ENCODE measurements around the gene DNAH10.

Gene DNAH10

DNA sequence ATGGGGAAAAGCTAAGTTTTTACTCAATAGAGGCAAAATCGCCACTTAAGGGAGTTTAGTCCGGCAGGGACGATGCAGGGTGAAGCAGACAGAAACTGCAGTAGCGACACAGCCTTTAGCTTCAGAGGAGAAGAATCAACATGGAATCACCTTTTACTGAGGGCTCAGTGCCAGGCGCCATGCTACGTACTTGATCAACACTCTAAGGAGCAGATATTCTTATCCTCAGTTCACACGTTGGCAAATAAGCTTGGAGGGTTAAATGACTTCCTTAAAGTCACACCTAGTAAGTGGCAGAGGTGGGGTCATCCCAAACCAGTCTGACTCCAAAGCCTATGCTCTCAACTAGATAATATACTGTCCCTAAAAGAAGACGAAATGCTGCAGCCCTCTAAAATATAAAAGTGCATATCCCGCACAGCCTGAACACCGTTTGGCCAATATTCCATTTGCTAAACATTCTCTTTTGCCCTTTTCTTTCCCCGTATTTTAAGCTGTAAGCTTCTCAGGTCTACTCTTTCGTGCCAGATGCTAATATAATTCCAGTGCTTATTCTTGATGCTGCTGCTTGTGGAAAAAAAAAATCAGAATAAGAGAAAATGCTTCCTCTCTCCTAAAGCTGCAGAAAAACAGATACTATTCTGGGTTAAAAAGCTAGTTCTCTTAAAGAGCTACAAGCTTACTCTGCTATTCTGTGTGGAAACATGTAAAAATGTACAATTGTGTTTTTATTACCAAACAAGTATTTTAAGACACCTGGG, 199.7 kb downstream of the DNAH10 start:
- TF ChIP-seq, protein P1, sequence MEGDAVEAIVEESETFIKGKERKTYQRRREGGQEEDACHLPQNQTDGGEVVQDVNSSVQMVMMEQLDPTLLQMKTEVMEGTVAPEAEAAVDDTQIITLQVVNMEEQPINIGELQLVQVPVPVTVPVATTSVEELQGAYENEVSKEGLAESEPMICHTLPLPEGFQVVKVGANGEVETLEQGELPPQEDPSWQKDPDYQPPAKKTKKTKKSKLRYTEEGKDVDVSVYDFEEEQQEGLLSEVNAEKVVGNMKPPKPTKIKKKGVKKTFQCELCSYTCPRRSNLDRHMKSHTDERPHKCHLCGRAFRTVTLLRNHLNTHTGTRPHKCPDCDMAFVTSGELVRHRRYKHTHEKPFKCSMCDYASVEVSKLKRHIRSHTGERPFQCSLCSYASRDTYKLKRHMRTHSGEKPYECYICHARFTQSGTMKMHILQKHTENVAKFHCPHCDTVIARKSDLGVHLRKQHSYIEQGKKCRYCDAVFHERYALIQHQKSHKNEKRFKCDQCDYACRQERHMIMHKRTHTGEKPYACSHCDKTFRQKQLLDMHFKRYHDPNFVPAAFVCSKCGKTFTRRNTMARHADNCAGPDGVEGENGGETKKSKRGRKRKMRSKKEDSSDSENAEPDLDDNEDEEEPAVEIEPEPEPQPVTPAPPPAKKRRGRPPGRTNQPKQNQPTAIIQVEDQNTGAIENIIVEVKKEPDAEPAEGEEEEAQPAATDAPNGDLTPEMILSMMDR (IDR thresholded peaks at IDR 0.05; ENCODE audit: low read depth, low read length) = no peak
- no peak for DNase-seq (ENCODE audit: extremely low read depth, low read depth)

DNA sequence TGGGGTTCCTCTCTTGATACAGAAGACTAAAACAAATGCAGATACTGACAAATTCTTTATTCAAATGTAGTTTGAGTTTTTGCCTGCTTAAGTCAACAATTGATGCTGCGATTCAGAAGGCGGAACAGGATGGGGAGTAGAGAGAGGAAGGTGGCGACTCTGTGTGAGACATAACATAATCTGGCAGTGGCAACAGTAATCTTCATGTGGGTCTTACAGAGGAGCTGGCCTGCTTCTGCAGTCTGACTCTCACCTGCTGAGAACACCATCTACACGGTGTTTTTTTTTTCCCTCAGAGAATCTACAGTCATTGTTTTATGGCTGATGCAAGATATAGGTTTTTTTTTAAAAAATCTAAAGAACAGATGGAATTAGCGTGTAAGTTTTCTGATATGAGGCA, 200.4 kb downstream of the DNAH10 start:
- no peak for DNase-seq (ENCODE audit: extremely low read depth, low read depth)
- TF ChIP-seq, protein P1 (IDR thresholded peaks at IDR 0.05; ENCODE audit: low read depth, low read length) = no peak

DNA sequence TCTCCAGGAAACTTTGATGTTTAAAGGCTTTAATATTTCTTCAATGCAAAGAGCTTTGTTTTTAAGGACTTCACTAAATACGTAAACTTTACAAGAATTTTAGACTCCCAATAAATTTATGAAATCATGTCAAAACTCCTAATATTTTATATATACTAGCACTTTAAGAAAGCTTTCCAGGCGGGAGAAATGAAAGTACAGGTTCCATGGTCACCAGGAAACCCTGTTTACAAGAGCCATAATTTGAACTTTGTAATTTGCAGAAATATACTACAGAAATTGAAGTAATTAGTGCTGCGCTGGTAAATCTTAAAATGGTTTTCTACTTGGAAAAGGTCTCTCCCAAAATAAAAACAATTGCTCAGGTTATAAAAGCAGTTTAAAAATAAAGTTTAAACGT, 201.7 kb downstream of the DNAH10 start:
- TF ChIP-seq, protein P1 (IDR thresholded peaks at IDR 0.05; ENCODE audit: low read depth, low read length) = no peak
- DNase-seq (ENCODE audit: extremely low read depth, low read depth) = no peak

DNA sequence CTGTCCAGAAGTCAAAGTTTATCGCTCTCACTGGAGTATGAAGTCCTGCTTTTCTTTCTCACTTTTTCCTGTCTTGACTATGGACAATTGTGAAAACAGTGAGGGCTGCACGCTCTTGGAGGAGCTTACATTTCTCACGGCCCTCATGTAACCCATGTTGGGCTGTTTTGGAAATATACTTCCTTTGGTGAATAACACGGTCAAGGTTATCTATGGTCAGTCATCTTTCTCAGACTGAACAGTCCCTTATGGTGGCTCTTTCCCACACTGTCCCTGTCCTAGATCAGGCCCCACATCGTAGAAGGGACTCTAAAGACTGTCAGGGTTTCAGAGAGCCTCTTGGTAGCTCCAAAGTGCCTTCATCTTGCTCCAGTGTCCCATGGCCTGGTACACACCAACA, 203.3 kb downstream of the DNAH10 start:
- no peak for DNase-seq (ENCODE audit: extremely low read depth, low read depth)
- TF ChIP-seq, protein P1 (IDR thresholded peaks at IDR 0.05; ENCODE audit: low read depth, low read length) = no peak

DNA sequence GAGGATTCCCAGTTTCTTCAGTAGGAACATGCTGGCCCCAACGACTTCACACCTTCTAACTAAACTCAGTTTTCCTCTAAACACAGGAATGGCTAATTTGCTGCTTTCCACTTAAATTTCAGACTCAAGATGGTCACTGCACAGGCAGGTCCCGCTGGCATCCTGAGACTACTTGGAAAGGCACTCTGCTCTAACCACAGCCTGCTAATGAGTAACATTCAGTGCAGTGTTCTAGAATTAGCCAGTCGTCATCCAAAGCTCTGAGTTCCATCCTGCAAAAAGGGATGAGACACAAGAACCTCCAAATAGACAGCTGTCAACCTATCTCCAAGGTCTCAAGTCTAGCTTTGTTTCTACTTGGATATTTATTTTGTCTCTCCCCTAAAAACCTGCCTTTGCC, 204.5 kb downstream of the DNAH10 start:
- no peak for DNase-seq (ENCODE audit: extremely low read depth, low read depth)
- TF ChIP-seq, protein P1 (IDR thresholded peaks at IDR 0.05; ENCODE audit: low read depth, low read length) = no peak

DNA sequence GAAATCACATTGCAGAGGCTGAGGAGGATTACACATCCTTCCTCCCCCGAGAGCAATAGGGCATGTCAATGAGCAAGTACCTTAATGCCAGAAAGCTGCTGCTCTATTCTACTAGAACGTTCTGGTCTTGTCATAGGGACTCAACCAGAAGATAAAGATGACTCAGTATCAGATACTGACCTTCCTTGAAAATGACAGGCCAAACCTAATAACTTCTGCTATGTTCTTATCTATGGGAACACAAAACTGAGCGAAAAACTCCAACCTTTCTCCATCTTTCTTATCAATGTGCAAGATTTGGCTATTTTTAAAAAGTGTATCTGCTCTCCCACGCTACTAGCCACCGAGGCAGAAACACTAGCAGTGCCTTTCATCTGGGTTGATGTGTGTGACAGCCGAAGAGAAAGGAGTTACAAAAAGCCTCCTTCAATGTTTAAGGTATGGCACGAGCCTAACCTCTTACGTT, 205.1 kb downstream of the DNAH10 start:
- DNase-seq (ENCODE audit: extremely low read depth, low read depth) = no peak
- TF ChIP-seq, protein P1 (IDR thresholded peaks at IDR 0.05; ENCODE audit: low read depth, low read length) = no peak

DNA sequence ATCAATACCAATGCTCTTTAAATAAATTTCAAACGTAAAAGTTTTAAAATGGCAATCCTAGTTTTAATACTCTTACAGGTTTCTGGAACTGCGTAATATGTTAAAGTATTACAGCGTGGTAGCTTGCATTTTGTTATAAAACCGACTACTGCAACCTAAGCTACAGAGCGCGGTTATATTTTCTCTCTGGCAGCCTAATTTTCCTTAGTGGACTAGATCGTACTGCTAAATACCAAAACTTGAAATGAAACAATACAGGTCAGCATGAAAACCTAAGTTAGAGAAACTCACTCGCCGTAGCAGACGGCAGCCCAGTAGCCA, 209.3 kb downstream of the DNAH10 start:
- DNase-seq (ENCODE audit: extremely low read depth, low read depth) = no peak

More for the DNA sequence above, 209.3 kb downstream of the DNAH10 start:
- TF ChIP-seq, protein P1 (IDR thresholded peaks at IDR 0.05; ENCODE audit: low read depth, low read length) = no peak

All from AG09319 (cell line).